Fibroblast of skin of right quadriceps (primary cell): ENCODE measurements around the gene COX10.
A peak's percentile ranks its signal among the peaks of the same experiment; 100 is the strongest.
"Not testable (repeated sequence)": the region's sequence is repeated elsewhere in the genome, so short reads cannot be mapped to it uniquely, and the experiment has no call there.

Experiments used
- DNase-seq: peaks from one replicate; pipeline ENCODE4 v3.0.0-alpha.2; 2013

Gene COX10

DNA sequence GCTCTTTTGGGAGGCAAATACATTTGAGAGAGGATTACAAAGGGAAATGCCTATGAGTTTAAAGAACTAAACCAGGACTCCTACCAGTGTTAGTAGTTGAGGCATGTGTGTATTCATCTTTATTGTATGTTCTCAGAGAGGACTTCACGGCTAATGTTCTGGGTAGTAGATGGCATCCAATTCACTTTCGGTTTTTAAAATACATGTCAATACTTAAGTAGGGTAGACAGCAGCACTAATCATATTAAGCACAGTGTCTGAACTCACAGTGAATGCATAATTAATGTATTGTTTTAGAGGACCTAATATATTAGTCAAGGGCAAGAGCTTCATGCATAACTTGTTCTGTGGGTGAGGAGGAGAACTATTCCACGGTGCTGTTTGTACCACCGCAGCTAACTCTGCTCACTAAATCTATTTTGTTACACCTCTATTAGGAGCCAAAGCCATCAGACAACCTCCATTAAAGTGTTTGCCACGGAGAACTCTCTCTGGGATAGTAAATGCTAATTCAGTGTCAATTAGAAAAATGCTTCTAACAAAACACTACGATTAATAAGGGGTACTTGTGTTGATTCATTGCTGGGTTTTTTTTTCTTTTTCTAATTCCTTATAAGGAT, 56.3 kb downstream of the COX10 start:
- no peak for DNase-seq

- no peak for DNase-seq
These were observed 63.8 kb downstream of the COX10 start for GRCh38 chr17:14133104-14133503.

GRCh38 chr17:14134456-14134855, 65.2 kb downstream of the COX10 start:
- no peak for DNase-seq

DNA sequence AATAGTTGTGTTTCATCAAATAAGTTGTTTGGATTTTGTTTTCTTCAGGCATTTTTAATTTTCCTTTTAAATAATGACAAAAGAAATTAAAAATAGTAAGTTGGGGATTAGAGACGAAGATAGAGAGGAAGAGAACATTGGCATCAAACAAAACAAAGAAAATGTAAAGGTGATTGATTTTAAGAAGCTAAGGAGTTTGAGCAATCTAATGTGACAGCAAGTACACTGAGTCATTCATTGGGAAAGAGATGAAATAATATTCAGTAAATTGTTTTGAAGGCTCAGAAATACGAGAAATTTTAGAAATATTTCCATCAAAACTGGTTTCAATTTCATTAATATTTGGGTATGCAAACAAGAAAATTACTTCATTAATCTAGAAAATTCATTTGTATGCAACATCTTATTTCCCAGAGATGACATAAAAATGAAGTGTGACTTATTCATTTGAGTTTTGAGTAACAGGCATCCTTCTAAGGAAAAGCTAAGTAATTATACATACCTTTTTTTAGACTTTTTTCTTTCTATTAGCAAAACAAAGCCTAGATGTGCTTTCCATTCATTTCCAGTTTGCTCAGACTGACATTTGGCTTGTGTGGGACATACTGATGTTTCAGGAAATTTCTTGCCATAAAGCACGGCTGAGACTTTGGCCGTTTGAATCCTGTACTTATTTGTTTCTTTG, 66.7 kb downstream of the COX10 start:
- no peak for DNase-seq

DNA sequence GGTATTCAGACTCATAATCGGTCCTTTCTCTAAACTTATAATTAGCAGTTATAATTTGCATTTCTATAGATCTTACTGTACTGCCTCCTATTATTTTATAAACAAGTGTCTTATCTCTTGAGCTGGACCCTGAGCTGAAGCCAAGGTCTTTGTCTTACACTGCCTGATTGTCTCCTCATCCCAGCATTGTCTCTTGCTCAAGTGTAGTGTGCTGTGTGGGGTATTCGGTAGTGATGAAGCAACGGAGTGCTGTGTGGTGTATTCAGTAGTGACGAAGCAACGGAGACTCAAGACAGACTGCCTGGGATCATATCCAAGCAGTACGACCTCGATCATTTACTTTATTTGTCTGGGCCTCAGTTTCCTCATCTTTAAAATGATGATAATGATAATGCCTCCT, 69.3 kb downstream of the COX10 start:
- DNase-seq = no peak

DNA sequence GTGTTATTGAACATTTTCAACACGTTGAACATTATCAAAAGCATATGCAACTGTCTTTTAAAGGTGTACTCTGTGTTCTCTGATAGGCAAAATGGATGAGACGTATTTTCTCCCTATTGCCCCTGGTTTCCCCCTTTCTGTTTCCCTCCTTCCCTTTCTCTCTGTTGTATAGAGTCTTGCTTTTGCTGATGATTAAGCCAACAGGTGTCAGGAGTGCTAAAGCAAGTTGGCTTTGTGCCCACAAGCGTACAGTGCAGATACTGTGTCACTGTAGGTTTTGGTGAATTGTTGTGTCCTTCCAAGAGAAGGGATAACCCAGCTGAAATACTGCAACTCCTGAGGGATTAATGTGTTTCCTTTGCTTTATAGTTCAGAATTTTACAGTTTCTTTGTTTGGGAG, 74.4 kb downstream of the COX10 start:
- peak; percentile 17 for DNase-seq

GRCh38 chr17:14144508-14144907, 75.2 kb downstream of the COX10 start:
- no peak for DNase-seq

DNA sequence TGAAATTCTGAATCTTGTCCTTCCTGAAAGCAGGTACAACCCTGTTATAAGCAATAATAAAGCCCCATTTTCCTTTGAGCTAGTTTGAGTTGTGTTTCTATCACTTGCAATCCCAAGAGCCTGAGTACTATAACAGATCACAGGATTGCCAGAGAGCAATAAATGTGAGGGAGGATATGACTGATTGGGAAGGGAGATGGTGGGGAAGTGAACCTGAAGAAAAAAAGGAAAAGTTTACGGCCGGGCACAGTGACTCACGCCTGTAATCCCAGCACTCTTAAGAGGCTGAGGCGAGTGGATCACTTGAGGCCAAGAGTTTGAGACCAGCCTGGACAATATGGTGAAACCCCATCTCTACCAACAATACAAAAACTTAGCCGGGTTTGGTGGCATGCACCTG, 80.4 kb downstream of the COX10 start:
- no peak for DNase-seq

DNA sequence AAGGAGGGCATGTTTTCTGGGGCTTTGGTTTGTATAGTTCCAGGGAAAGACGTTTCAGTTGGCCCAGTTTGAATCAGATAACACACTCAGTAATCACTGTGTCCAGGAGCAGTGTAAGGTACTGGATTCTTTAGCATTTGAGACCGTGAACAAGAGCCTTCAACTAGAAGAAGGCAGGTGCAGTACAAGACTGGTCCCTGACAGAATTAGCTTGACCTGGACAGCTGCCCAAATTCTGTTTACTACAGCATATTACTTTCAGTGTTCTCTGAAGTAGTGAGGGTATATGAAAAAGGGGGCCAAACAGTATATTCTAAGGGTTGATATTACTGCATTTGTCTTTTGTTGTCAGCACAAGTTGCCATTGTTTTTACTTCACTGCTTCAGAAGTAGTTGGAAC, 81.3 kb downstream of the COX10 start:
- no peak for DNase-seq

- no peak for DNase-seq
These were observed 83.4 kb downstream of the COX10 start for GRCh38 chr17:14152721-14153120.

GRCh38 chr17:14153374-14153773, 84.1 kb downstream of the COX10 start:
- no peak for DNase-seq

DNA sequence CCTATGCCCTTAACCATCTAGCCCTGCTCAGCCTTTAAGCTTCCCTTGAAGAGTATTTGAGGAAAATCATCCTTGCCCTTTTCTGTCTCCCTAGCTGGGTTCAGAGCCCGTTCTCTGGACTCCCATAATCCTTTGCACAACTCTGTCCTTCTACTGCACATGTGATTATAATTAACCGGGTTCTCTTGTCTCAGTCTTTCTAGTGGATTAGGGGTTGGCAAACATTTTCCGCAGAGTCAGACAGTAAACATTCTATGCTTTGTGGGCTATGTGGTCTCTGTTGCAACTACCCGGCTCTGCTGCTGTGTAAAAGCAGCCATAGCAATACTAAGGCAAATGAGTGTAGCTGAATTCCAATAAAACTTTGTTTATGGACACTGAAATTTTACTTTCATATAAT, 87.4 kb downstream of the COX10 start:
- peak; percentile 88 for DNase-seq

DNA sequence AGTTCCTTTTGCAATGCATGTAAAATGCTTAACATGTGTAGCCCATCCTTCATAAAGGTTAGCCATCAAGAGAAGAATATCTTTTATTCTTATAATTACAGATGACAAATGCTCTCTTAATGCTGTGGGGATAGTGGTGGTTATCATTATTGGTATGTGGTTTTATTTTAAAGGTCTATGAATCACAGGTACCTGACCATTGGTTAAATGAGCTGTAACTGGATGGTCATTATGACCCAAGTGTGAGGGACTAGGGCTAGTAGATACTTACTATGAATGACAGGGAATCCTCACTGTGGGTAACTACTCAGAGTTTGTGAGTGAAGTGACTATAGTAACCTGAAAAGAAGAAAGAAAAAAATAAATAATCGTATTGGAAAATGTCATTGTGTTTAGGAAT, 88.5 kb downstream of the COX10 start:
- DNase-seq = no peak

GRCh38 chr17:14158707-14159106, 89.4 kb downstream of the COX10 start:
- DNase-seq = no peak

DNA sequence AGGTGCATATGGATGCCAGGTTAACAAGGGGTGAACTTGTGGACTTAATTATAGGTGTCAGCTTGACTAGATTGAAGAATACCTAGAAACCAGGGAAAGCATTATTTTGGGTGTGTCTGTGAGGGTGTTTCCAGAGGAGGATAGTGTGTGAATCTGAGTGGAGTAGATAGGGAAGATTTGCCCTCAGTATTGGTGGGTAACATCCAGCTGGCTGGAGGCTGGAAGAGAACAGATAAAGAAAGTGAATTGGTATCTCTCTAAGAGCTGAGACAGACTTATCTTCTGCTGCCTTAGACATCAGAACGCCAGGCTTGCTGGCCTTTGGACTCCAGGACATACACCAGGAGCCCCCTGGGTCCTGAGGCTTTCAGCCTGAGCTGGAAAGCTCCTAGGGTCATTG, 92.1 kb downstream of the COX10 start:
- DNase-seq = no peak

DNA sequence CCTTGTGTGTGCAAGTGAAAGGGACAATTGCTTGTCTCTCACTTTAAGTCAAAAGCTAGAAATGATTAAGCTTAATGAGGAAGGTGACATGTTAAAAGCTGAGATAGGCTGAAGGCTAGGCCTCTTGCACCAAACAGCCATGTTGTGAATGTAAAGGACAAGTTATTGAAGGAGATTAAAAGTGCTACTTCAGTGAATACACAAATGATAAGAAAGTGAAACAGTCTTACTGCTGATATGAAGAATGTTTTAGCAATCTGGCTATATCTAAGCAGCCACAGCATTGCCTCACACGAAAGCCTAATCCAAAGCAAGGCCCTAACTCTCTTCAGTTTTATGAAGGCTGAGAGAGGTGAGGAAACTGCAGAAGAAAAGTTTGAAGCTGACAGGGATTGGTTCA, 96.3 kb downstream of the COX10 start:
- no peak for DNase-seq

- DNase-seq = not testable (repeated sequence)
These were observed 98.5 kb downstream of the COX10 start for GRCh38 chr17:14167831-14168230.

GRCh38 chr17:14168582-14168981, 99.3 kb downstream of the COX10 start:
- DNase-seq = no peak

DNA sequence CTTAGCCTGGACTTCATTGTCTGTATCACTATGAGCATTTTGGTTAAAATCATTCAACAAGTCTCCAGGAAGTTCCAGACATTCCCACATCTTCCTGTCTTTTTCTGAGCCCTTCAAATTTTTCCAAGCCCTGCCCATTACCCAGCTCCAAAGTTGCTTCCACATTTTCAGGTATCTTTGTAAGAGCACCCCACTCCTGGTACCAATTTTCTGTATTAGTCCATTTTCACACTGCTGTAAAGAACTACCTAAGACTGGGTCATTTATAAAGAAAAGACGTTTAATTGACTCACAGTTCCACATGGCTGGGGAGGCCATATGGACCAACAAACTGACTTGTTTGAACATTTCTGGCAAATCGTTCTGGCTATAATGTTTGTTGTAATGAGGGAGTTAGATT, 100.0 kb downstream of the COX10 start:
- DNase-seq = no peak

DNA sequence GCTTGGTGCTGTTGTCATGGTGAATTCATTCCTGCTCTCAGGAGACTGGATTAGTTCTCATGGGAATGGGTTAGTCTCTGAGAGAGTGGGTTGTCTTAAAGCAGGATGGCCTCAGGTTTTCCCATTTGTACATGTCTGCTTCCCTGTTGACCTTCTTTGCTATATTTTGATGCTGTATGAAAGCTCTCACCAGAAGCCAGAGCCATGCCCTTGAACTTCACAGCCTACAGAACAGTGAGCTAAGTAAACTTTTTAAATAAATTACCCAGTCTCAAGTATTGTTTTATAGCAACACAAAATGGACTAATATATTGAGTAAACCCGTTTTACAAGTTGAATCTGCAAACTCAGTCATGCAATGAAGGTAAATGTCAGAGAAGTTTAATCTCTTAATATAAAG, 100.6 kb downstream of the COX10 start:
- no peak for DNase-seq

DNA sequence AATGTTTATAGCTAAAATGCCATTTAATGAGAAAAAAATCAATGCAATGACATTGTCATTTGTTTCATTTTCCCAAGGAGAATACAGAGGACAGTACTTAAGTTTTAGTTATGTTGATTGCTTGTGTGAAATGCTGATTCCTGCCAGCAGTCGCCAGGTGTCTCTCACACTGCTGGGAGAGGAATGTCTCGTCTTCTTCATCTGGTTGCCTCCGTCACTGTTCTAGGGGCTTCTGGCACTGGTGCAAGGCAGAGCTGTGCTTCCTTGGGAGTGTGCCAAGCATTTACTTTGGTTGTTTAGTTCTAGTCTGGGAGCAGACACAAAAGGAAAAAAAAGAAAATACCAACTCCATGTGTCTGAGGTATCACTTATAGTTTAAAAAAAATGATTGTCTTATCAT, 107.7 kb downstream of the COX10 start:
- peak; percentile 37 for DNase-seq

GRCh38 chr17:14177801-14178200, 108.5 kb downstream of the COX10 start:
- DNase-seq = not testable (repeated sequence)

GRCh38 chr17:14179951-14180350, 110.6 kb downstream of the COX10 start:
- DNase-seq = not testable (repeated sequence)

GRCh38 chr17:14182084-14182483, 112.8 kb downstream of the COX10 start:
- not testable (repeated sequence) for DNase-seq

- not testable (repeated sequence) for DNase-seq
These were observed 115.2 kb downstream of the COX10 start for GRCh38 chr17:14184536-14184935.
